ENCODE measurements around the gene SNRNP40. TPM values are rescaled to one million over a fixed set of nuclear protein-coding genes. Genes with fewer than 3 reads are reported as not detected.

SNRNP40 gene
- total RNA-seq, 1 experiment from 2014 or later = 103 TPM

- CTCF ChIA-PET = interaction anchor here (6.2 kb wide), 1 partner anchor 81 kb away, joined by 32 read pairs; no protein-coding TSS in a partner anchor
- H3K27ac Mint-ChIP-seq = no peak overlapping the region
- no peaks in the 10 kb centered on the region for H3K4me1 Mint-ChIP-seq
- no peak for ATAC-seq
- POLR2A ChIA-PET = interaction anchor here (1.1 kb wide), 1 partner anchor 32 kb away, joined by 4 read pairs; the partner anchor contains the start of genes SNRNP40 and ZCCHC17
- H3K36me3 Mint-ChIP-seq = peaks cover 72% of the 10 kb centered on the region
- H3K9me3 Mint-ChIP-seq = no peaks in the 10 kb centered on the region
- TF ChIP-seq TP53 (CRISPR knock-in tag; IDR thresholded peaks at IDR 0.05) (no peak), ZNF121 (CRISPR knock-in tag; IDR thresholded peaks at IDR 0.05) (peak; percentile 71; the same call in 1 of the 2 replicates), ETV6 (CRISPR knock-in tag; IDR thresholded peaks at IDR 0.05) (no peak), ZNF532 (CRISPR knock-in tag; IDR thresholded peaks at IDR 0.05; ENCODE audit: borderline replicate concordance) (no peak), USF1 (CRISPR knock-in tag; IDR thresholded peaks at IDR 0.05) (no peak), FOXP1 (CRISPR knock-in tag; IDR thresholded peaks at IDR 0.05; ENCODE audit: borderline replicate concordance) (no peak)
- H3K4me3 Mint-ChIP-seq = no peak overlapping the region
- no peaks in the 10 kb centered on the region for H3K27me3 Mint-ChIP-seq (ENCODE audit: low read depth)
- DNase-seq (ENCODE audit: low spot score) = no peak
Observed at GRCh38 chr1:31264790-31265386, 31.7 kb downstream of the SNRNP40 start.

GRCh38 chr1:31263408-31263807 is 33.2 kb downstream of the SNRNP40 start:
- Mint-ChIP-seq H3K9me3 (no peaks in the 10 kb centered on the region), H3K36me3 (peaks cover 74% of the 10 kb centered on the region), H3K27me3 (ENCODE audit: low read depth) (no peaks in the 10 kb centered on the region), H3K4me1 (no peaks in the 10 kb centered on the region), H3K4me3 (no peak overlapping the region), H3K27ac (no peak overlapping the region)
- ATAC-seq (no peak), DNase-seq (ENCODE audit: low spot score) (no peak)
- ChIA-PET CTCF (interaction anchor here (0.7 to 6.2 kb wide), 2 partner anchors 70 to 79 kb away, joined by 3 to 32 read pairs; no protein-coding TSS in a partner anchor), POLR2A (no interaction called here)
- TF ChIP-seq FOXK1 (CRISPR knock-in tag; IDR thresholded peaks at IDR 0.05) = no peak
- TF ChIP-seq IRF1 (CRISPR knock-in tag; IDR thresholded peaks at IDR 0.05) = no peak
- no peak for TF ChIP-seq ZNF219 (CRISPR knock-in tag; IDR thresholded peaks at IDR 0.05; ENCODE audit: borderline replicate concordance)
- TF ChIP-seq ZNF532 (CRISPR knock-in tag; IDR thresholded peaks at IDR 0.05; ENCODE audit: borderline replicate concordance) = no peak
- TF ChIP-seq ATF1 (CRISPR knock-in tag; IDR thresholded peaks at IDR 0.05) = no peak
- no peak for TF ChIP-seq NR2C2 (CRISPR knock-in tag; IDR thresholded peaks at IDR 0.05)
- no peak for TF ChIP-seq JUN (CRISPR knock-in tag; IDR thresholded peaks at IDR 0.05)
- no peak for TF ChIP-seq IRF2 (CRISPR knock-in tag; IDR thresholded peaks at IDR 0.05; ENCODE audit: borderline replicate concordance, low read depth)
- TF ChIP-seq ZBTB43 (CRISPR knock-in tag; IDR thresholded peaks at IDR 0.05) = no peak
- no peak for TF ChIP-seq TEAD4 (CRISPR knock-in tag; IDR thresholded peaks at IDR 0.05)
- TF ChIP-seq ARID4B (CRISPR knock-in tag; IDR thresholded peaks at IDR 0.05; ENCODE audit: borderline replicate concordance) = no peak
- TF ChIP-seq MYBL2 (CRISPR knock-in tag; IDR thresholded peaks at IDR 0.05) = no peak
- no peak for TF ChIP-seq GRHL2 (CRISPR knock-in tag; IDR thresholded peaks at IDR 0.05; ENCODE audit: insufficient replicate concordance, severe bottlenecking)
- no peak for TF ChIP-seq GABPB1 (CRISPR knock-in tag; IDR thresholded peaks at IDR 0.05)

All from WTC11 (cell line).